UCSD-AML1 (cell line): Measurements from ENCODE around the gene RPLP2.
A peak's percentile ranks its signal among the peaks of the same experiment; 100 is the strongest.

Source experiments
- DNase-seq: peaks from one replicate; lab custom pipeline; 2025; ENCODE audit not compliant: unreplicated experiment; lab: John Stamatoyannopoulos, UW

The RPLP2 gene

DNA sequence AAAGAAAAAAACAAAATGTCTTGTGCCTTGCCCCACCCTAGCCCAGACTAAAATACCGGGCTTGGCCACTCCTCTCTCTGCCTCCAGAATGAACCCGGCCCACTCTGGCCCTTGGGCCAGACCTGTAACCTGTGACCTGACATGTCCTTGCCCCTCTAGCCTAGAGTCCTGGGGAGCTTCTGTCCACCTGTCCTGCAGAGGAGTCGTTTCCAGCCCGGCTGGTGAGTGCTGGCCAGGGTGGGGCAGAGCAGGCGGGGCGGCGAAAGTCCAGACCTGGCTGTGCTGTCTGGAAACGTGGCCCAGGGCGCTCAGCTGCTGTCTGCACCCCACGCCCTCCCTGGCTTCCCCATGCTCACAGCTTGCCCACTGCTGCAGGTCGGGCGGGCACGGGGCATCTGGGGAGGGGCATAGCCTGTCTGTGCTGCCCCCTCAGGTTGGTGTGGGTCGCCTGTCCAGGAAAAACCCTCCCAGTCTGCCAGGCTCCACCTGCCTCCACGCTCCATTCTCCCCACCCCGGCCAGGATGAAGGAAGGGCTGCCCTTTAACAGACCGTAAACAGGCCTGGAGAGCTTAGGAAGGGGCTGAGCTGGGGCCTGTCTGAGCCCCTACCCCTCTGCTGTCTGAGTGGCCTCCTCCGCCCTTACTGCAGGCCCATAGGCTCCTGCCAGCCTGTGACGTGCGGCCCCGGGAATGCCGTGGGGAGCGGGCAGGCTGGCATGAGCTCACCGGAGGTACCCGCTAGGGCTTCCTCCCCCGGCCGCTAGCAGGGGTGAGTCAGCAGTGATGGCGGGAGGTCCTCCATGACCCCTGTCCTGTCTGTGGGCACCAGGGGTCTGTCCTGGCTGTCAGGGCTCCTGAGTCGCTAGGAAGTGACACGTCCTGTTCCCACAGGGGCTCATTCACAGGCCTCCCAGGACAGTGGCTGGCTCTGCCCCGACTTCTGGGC is 24.9 kb downstream of the RPLP2 start:
- DNase-seq: peak; percentile 38

DNA sequence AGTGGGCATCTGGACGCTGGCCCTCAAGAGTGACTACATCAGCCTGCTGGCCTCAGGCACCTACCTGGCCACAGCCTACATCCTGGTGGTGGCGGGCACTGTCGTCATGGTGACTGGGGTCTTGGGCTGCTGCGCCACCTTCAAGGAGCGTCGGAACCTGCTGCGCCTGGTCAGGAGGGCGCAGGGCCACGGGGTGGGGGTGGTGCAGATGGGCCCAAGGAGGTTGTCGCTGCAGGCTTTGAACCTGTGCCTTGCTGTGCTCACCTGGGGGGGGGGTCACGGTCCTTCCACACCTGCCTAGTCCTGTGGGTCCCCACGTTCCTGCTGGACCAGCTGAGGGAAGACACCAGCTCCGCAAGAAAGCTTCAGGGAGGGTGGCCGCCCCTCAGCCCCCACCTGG is 26.5 kb downstream of the RPLP2 start:
- no peak for DNase-seq

DNA sequence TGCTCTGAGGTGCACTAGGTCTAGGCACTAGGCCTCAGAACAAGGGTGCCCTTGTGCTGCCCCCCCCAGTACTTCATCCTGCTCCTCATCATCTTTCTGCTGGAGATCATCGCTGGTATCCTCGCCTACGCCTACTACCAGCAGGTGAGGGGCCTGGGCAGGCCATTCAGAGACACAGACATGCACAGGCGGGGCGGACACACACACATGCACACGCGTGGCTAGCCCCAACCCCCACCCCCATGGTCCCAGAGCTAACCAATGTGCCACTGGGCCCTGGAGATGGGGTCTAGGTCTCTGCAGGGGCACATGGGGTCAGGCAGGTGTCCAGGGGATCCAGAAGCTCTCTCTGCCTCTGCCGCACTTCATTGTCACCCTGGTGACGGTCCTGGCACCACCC is 26.9 kb downstream of the RPLP2 start:
- no peak for DNase-seq

DNA sequence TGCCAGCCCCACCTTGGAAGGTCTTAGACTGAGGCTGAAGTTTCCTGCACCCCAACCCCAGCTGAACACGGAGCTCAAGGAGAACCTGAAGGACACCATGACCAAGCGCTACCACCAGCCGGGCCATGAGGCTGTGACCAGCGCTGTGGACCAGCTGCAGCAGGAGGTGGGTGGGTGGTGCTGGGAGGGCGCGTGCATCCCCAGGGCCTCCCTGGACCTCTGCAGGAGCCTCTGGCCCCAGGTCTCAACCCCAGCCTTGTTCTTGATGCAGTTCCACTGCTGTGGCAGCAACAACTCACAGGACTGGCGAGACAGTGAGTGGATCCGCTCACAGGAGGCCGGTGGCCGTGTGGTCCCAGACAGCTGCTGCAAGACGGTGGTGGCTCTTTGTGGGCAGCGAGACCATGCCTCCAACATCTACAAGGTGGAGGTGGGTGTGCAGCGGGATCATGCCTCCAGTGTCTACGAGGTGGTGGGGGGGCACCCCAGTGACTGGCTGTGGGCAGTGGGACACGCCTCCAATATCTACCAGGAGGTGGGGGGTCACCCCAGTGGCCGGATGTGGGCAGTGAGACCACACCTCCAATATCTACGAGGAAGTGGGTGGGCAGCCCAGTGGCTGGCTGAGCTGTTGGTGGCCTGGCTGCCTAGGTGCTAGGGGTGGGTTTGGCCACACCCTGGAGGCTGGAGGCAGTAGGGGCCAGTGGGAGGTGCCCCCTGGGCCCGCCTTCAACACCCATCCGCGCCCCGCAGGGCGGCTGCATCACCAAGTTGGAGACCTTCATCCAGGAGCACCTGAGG is 27.6 kb downstream of the RPLP2 start:
- peak; percentile 28 for DNase-seq

DNA sequence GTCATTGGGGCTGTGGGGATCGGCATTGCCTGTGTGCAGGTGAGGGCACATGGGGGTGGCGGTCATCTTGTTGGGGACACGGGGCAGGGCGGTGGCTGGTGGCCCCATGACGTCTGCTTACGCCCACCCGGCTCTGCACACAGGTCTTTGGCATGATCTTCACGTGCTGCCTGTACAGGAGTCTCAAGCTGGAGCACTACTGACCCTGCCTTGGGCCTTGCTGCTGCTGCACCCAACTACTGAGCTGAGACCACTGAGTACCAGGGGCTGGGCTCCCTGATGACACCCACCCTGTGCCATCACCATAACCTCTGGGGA is 28.2 kb downstream of the RPLP2 start:
- DNase-seq: no peak

DNA sequence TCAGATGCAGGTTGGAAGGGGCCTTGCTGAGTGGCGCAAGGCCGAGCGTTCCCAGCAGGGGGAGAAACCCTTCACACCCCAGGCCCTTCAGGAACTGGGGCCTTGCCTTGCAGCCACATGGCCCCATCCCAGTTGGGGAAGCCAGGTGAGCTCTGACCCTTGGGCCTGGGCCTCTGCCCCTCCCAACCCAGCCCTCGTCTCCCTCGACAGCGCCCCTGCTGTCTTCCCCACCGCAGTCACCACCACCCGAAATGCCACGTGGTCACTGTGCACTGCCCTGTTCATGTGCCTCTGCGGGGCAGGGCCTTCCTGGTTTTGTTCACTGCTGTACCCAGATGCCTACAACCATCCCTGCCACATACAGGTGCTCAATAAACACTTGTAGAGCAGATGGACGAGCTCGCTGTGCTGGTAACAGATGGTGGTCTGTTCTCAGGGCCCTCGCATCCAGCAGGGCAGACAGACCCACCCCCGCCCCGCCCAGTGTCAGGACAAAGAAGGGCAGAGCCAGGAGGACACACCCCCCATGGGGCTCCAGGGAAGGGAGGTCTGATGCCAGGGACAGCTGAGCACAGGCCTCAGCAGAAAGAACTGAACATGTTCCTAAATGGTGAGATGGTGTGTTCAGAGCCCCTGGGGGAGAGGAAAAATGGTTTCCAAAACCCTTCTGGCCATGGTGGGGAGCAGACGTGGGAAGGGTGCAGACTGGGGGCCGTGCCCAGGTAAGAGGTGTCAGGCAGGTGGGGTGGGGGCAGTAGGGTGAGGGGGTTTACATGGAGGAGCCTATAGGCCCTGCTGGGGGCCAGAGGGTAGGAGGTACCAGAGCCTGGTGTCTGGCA is 28.9 kb downstream of the RPLP2 start:
- peak; percentile 23 for DNase-seq

DNA sequence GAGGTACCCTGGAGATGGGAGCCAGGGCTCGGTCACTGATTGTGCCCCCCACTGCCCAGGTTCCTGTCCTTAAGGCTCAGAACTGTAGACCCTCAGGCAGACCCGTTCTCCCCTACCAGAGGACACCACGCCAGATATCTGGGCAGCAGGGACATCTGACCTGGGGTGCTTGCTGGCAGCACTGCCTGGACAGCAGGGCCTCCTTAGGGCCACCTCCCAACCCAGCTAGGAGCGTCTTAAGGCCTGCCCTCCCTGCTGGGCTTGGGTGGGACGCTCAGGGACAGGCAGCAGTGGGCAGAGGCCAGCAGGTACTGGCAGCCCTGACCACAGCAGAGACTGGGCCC is 29.5 kb downstream of the RPLP2 start:
- DNase-seq: no peak

DNA sequence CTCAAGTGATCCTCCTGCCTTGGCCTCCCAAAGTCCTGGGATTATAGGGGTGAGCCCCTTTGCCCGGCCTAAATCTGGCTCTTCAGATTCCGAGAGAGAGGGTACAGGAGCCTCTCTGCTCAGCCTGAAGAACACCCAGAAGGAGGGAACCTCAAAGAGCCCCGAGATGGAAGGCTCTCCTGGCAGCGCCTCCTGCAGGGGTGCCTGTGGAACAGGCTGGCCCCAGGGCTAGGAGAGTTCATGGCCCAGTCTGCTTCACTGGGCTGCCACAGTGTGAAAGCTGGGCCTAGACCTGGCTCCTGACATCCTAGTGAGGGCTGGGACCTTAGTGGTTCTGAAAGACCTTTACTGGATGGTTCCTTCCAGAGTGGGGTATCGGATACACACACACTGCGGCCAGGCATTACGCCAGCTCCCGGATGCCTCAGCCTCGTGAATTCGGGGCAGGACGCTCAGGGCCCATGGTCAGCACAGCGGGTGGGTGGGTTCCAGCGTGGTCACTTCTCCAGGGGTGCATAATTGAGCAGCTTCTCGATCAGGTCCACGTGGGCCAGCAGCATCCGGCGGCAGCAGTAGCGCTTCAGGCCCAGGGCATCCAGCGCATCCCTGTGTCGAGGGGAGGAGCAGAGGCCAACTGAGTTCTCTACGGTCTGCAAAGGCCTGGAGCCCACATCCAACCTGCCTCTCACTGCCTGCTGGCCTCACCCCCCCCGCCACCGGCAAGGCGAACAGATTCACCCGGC is 30.3 kb downstream of the RPLP2 start:
- no peak for DNase-seq

DNA sequence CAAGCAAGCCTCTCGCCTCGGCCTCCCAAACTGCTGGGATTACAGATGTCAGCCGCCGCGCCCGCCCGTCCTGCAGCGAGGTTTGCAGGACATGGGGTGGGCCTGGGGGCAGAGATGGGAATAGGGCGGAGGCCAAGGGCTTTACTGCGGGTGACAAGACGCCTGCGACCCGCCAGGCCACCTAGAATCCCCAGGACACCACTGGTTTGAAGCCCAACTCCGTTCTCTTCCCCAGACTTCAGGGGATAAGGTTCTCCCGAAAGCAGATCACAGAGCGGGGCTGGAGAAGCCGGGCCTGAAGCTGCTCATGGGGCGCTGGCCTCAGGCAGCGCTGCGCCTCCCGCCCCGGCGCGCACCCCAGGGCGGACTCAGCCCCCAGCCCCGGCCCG is 32.2 kb downstream of the RPLP2 start:
- DNase-seq: no peak

DNA sequence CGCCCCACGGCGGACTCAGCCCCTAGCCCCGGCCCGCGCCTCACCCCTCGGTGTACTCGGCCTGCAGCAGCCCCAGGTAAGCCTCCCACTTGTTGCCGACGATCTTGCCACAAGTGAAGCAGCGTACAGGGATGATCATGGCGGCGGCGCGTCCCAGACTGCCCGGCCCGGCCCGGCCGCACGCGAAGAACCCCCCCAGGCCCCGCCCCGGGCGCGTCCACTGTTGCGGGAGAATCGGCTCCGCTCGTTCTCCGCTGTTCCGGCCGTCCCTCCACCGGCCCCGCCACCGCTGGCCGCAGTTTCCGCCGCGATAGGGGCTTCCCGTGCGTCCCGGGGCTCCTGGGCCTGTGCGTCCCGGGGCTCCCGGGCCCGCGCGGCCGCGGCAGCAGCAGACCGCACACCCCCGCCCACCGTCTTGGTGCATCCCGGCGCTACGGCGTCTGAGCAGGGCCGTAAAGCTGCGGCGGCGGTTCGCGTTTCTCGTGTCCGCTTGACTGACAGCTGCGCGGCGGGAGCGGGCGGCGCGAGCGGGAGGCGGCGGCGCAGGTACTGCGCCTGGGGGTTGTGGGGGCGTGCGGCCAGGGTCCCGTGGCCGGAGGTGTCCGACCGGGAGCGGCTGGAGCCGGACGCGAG is 32.7 kb downstream of the RPLP2 start, which contains the start of the genes POLR2L and TSPAN4:
Gene POLR2L, minus strand, starts transcription at position 160 of the 633 bp plus-strand sequence. Its CDS starts 21 bp downstream, at position 139.
Gene TSPAN4, plus strand, starts transcription at position 483 of the 633 bp plus-strand sequence. CDS start 7,453 bp downstream, outside the sequence.
- peak; percentile 89 for DNase-seq

DNA sequence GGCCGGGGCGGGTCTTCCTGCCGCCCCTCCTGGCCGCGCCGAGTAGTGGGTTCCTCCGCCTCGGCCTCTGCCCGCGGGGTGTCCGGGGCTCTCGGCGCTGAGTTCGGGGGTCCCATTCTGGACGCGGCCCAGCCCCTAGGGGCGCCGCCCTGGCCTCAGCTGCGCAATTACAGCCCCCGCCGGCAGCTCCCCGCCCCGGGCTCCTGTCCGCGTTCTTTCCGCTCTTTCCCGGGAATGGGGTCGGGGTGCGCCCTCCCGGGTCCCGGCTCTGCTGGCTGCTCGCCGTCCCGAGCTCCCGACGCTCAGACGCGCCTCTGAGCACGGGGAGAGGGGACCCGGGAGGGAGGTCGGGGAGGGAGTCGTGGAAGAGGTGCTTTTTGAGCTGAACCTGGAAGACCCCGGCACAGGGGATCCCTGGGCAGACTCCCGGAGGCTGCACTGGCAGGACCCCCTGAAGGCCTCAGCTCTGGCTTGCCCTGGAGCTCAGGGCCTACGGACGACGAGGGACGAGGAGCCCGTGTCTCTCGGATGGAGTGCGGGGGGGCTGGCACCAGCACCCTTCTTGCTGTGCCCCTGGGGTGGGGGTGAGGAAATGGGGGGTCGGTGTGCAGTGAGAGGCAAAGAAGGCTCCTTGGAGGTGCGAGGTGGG is 33.4 kb downstream of the RPLP2 start:
- DNase-seq: no peak

DNA sequence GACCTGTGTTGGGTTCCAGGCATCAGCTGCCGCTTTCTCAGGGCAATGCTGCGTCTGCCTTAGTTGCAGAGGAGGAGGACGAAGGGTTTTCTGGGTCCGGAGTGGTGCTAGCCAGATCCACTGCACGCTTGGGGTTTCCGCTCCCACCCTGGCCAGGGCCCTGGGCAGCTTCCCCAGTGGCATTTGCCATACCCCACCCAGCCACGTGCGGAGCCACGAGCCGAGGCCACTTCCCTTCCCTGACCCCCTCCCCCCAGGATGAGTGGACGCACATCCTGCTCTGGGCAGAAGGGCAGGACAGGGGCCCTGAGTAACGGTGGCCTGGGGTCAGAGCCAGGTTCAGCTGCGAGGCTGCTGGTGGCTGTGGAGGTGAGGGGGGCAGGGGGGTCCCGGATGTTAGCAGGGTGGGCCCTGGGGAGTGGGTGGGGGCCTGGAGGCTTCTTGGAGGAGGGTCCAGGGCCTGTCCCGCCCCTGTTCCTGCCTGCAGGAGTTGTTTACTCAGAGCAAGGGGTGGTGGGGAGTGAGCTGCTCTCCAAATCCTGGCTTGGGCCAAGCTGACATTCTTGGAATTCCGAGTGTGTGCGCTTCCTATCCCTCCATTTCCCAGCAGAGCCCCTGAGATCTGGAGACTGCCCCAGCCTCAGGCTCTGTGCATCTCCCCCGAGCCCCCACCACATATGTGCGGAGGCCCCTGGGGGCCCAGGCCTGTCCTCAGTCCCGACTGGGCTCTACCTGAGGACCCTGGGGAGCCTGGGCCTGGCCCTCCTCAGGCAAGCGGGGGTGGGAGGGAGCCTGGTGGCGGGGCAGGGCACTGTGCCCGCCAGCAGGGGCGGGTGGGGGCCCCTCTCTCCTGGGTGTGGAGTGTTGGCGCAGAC is 34.3 kb downstream of the RPLP2 start:
- DNase-seq: peak; percentile 82

DNA sequence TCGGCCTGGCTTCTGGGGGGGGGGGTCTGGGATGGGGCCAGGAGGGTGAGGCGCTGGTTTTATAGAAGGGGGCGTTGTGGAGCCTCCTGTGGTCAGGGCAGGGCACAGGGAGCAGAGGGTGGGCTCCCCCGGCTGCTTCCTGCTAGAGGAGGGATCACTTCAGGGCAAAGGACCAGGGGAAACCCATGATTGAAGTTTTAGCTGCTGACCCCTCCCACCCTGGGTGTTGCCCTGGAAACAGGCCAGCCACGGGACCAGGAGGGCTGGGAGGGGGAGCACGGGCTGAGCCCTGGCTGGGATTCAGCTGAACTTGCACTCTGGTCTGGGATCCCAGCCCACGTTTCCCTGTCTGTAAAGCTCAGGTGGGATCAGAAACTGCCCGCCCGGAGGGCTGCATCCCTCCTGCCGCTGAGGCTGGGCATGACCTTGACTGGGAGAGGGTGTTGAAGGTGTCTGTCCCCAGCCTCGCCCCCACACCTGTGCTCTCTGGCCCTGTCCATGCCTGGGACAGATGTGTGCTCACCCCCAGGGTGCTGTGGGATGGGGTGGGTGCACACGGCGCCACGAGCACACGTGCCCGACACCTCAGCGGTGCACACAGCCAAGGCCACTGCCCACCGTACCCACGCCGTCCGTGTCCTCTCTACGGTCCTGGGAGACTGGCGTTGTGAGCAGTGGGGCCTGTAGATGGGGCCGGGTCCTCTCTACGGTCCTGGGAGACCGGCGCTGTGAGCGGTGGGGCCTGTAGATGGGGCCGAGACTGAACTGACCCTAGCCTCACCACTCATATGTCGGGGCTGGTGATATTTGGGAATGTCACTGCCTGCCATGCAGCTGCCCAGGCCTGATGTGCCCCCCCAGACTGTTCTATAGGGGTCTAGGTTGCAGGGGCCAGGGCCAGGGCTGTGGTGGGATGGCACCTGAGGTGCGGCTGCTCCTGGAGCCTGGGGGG is 35.2 kb downstream of the RPLP2 start:
- peak; percentile 76 for DNase-seq

DNA sequence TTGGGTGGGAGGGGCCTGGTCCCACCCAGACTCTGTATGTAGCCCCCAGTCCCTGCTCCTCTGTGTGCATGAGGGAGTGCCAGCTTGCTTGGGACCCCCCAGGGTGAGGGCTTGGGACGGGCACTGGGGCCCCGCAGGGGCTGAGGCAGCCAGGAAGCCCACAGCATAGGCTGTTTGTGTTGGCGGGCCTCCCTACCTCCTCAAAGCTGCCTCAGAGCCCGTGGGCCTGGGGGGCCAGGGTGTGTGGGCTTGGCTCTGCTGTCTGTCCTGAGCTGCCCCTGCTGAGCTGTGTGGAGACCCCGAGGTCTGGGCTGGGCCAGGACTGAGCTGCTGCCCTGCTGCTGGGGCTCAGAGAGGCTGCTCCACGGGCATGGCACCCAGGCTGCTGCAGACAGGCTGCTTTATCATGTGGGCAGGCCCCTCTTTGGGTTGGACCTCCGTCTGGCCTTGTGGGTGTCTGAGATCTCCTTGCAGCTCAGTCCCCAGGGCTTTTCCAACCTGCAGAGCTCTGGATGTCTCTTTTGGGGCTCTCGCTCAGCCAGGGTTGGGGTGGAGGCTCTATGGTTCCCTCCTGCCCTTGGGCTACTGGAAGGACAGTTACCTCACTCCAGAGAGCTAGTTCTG is 36.2 kb downstream of the RPLP2 start:
- DNase-seq: no peak

DNA sequence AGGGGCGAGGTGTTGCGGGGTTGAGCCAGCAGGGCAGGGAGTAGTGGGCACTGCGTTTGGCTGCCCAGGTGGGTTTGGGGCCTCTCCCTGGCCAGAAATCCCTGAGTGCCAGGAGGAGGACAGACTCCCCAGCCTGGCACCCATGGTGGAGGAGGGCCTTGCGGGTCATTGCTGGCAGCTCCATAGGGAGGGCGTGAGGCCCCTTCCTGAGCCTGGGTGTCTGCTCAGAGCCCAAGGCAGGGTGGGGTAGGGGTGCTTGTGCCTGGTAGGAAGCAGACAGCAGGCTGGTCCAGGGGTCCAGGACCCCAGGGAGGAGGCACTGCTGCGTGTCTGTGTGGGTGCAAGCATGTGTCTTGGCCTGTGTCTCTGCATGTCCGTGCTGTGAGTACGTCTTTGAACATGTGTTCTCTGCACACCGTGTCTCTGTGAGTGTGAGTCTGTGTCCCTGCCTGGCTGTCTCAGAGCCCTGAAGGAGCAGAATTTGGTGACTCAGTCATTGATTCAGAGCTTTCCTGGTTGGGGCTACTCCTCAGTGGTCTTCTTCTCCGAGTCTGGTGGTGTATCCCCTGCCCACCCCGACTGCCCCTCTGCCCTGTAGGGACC is 36.8 kb downstream of the RPLP2 start:
- DNase-seq: no peak

DNA sequence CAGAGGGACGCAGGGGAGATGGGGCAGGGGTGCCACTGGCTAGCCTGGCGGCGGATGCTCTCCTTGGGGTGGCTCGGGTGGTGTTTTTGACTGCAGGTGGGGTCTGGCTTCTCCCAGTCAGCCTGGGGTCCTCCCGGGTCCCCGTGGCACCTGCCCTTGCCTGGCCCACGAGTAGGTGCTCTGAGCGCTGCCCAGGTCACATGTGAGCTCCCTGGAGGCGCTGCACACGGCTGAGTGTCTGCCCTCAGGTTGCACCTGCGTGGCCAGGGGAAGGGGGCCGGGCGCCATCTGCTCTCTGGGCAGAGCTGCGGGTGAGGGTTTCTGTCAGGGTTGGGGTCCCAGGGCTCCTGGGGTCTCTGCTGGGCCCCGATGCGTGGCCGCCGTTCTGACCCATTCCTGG is 38.1 kb downstream of the RPLP2 start:
- no peak for DNase-seq
